Natural killer cell treated with Interleukin-12 subunit alpha and Interleukin-12 subunit beta and Interleukin-15 and Interleukin-18, amount 100 ng/mL, for 72 hours (primary cell): Measurements from ENCODE around the gene SLAMF7. TPM values are rescaled to one million over a fixed set of nuclear protein-coding genes. Genes with fewer than 3 reads are reported as not detected.
"Not testable (repeated sequence)": the region's sequence is repeated elsewhere in the genome, so short reads cannot be mapped to it uniquely, and the experiment has no call there.

Experiments
- ATAC-seq, 2 donors: fragments of 150-1000 bp; cut with Tn5 transposase in 1 of 2; sonication (Bioruptor Pico), chemical (Tn5 transposase) in 1 of 2; 2 replicates each; pipeline ENCODE4 v1.10.0; 2021
- DNase-seq: peaks from one replicate; pipeline ENCODE4 v3.0.0; 2022; ENCODE audit warnings: low spot score
- H3K27ac Mint-ChIP-seq, 2 donors: 1 replicate in 1 of 2; 2 replicates in 1 of 2; pipeline ENCODE4 v1.8.0; 2022; ENCODE audit warnings: mixed read lengths in 2 of 2, mild to moderate bottlenecking in 1 of 2, moderate library complexity in 1 of 2
- H3K27me3 Mint-ChIP-seq, 2 donors: 1 replicate in 1 of 2; 2 replicates in 1 of 2; pipeline ENCODE4 v1.8.0; 2022; ENCODE audit warnings: mixed read lengths in 2 of 2
- H3K36me3 Mint-ChIP-seq: one replicate; pipeline ENCODE4 v1.8.0; 2022; ENCODE audit warnings: mixed read lengths
- H3K4me1 Mint-ChIP-seq, 2 donors: 1 replicate in 1 of 2; 2 replicates in 1 of 2; pipeline ENCODE4 v1.8.0; 2022; ENCODE audit warnings: low read depth in 2 of 2, mixed read lengths in 2 of 2, mild to moderate bottlenecking in 1 of 2
- H3K4me3 Mint-ChIP-seq: one replicate; pipeline ENCODE4 v1.8.0; 2022; ENCODE audit warnings: mixed read lengths
- H3K9me3 Mint-ChIP-seq: 2 replicates; pipeline ENCODE4 v1.8.0; 2022; ENCODE audit warnings: mixed read lengths
- total RNA-seq, 2 donors: library from RNA; stranded (reverse); gene quantifications; one replicate each; pipeline ENCODE4 v1.2.3, GENCODE V29; 2022

The SLAMF7 gene
- total RNA-seq, 2 donors from 2014 or later = 677 to 1,669 TPM

- H3K27me3 Mint-ChIP-seq = peaks cover 0 to 1% of the 10 kb centered on the region in 2 donors
- no peak overlapping the region for H3K27ac Mint-ChIP-seq
- no peaks in the 10 kb centered on the region for H3K9me3 Mint-ChIP-seq
- H3K4me1 Mint-ChIP-seq = peaks cover 29 to 37% of the 10 kb centered on the region in 2 donors
- ATAC-seq = no peak
- no peak overlapping the region for H3K4me3 Mint-ChIP-seq
- no peak for DNase-seq
- no peaks in the 10 kb centered on the region for H3K36me3 Mint-ChIP-seq
Measured at GRCh38 chr1:160779626-160780397, 40.8 kb downstream of the SLAMF7 start.

DNA sequence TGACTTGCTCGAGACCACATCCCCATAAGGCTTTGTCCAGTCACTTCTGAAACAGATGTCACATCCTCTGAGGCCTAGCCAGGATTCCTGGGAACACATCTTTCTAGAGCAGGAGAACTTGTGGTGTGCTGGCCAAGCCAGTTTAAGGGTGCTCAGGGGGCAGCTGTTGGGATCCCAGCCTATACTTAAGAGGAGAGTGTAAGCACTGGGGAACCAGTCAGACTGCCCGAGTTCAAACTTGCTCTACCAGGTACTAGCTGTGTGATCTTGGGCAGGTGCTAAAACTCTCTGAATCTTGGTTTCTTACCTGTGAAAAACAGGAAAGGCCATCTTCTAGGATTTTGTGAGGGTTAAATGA lies 41.3 kb downstream of the SLAMF7 start:
- peaks cover 0 to 2% of the 10 kb centered on the region in 2 donors for H3K27me3 Mint-ChIP-seq
- no peak for DNase-seq
- no peak overlapping the region for H3K27ac Mint-ChIP-seq
- no peaks in the 10 kb centered on the region for H3K36me3 Mint-ChIP-seq
- H3K4me1 Mint-ChIP-seq = peaks cover 23 to 32% of the 10 kb centered on the region in 2 donors
- ATAC-seq = no peak
- no peaks in the 10 kb centered on the region for H3K9me3 Mint-ChIP-seq
- no peak overlapping the region for H3K4me3 Mint-ChIP-seq

GRCh38 chr1:160781186-160781766 lies 42.2 kb downstream of the SLAMF7 start:
- peak overlapping the region; percentile 66 for H3K4me3 Mint-ChIP-seq
- DNase-seq = no peak
- no peaks in the 10 kb centered on the region for H3K9me3 Mint-ChIP-seq
- ATAC-seq = no peak
- peaks cover 21 to 23% of the 10 kb centered on the region in 2 donors for H3K4me1 Mint-ChIP-seq
- H3K27ac Mint-ChIP-seq = peak overlapping the region; percentile 78 to 89
- no peaks in the 10 kb centered on the region for H3K36me3 Mint-ChIP-seq
- peaks cover 0 to 2% of the 10 kb centered on the region in 2 donors for H3K27me3 Mint-ChIP-seq

DNA sequence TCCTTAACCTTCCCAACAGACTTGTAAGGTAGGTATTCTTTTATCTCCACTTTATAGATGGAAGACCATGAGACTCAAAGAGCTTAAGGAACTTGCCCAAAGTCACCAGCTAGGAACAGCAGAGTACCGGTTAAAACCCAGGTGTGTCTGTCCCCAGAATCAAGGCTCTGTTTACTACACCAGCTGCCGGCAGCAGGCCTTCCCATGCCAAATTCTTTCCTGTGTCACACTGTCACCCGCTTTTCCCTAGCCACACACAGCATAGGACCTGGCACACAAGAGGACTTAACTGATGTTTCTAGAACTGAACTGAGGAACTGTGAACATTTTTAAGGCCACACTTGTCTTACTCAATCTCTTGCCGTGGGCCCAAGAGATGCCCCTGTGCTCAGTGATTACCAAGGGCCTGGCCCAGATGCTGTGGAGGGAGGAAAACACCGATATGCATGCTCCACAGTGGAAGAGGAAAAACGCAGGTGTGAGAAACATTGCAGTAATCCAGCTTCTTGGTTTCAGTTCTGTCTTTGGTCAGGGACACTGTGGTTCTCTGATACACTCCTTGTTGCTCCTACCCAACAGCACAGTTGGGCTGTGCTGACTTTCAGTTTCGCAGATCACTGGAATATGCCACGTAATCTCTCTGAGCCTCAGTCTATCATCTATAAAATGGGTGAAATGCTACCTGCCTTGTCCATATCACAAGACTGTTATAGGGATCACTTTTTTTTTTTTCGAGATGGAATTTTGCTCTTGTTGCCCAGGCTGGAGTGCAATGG lies 43.1 kb downstream of the SLAMF7 start:
- H3K27ac Mint-ChIP-seq = peak overlapping the region; percentile 78 to 89
- peaks cover 0 to 2% of the 10 kb centered on the region in 2 donors for H3K27me3 Mint-ChIP-seq
- ATAC-seq (peak; percentile 95), DNase-seq (no peak)
- H3K9me3 Mint-ChIP-seq = no peaks in the 10 kb centered on the region
- no peaks in the 10 kb centered on the region for H3K36me3 Mint-ChIP-seq
- H3K4me3 Mint-ChIP-seq = peak overlapping the region; percentile 66
- peaks cover 19 to 21% of the 10 kb centered on the region in 2 donors for H3K4me1 Mint-ChIP-seq

DNA sequence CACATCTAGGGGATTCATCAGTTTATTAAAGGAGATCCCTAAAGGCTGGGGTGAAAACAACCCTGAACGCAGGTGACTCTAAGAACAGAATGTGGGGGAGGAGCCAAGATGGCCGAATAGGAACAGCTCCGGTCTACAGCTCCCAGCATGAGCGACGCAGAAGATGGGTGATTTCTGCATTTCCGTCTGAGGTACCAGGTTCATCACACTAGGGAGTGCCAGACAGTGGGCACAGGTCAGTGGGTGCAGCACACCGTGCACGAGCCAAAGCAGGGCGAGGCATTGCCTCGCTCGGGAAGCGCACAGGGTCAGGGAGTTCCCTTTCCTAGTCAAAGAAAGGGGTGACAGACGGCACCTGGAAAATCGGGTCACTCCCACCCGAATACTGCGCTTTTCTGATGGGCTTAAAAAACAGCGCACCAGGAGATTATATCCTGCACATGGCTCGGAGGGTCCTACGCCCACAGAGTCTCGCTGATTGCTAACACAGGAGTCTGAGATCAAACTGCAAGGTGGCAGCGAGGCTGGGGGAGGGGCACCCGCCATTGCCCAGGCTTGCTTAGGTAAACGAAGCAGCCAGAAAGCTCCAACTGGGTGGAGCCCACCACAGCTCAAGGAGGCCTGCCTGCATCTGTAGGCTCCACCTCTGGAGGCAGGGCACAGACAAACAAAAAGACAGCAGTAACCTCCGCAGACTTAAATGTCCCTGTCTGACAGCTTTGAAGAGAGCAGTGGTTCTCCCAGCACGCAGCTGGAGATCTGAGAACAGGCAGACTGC lies 44.1 kb downstream of the SLAMF7 start:
- not testable (repeated sequence) for H3K36me3 Mint-ChIP-seq, H3K4me3 Mint-ChIP-seq, H3K9me3 Mint-ChIP-seq, ATAC-seq, H3K27me3 Mint-ChIP-seq, DNase-seq
- Mint-ChIP-seq H3K4me1 (peaks cover 12 to 15% of the 10 kb centered on the region in 2 donors), H3K27ac (peak overlapping the region; percentile 78 to 89)

DNA sequence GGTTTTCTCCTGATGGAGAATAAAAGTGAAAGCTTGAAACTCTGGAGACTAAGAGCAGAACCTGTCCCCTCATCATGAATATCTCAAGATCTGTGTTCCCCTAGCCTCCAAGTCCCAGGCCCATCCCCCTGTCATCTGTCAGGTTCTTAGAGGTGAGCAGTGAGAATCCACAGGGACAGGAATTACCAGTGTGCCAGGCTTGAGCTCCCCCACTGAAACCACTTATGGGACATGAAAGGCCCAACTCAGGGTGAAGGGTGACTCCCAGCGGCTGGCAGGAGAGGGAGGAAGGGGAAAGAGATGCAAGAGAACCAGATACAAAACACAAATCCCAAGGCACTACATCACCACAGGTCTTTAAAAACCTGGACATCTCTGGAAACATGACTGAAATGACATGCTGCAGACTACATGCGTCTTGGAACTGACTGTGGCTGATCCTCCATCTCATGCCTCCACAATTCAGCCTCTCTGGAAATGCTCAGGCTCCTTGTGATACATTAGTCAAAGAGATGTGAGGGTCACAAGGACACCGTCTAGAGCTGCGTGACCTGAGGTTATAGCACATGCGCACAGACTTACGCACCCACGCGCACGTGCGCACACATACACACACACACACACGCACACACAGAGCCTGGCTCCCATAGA lies 50.1 kb downstream of the SLAMF7 start:
- DNase-seq (no peak), ATAC-seq (no peak)
- peaks cover 2 to 6% of the 10 kb centered on the region in 2 donors for H3K4me1 Mint-ChIP-seq
- peaks cover 0 to 2% of the 10 kb centered on the region in 2 donors for H3K27me3 Mint-ChIP-seq
- H3K36me3 Mint-ChIP-seq = no peaks in the 10 kb centered on the region
- no peaks in the 10 kb centered on the region for H3K9me3 Mint-ChIP-seq
- no peak overlapping the region for H3K27ac Mint-ChIP-seq
- no peak overlapping the region for H3K4me3 Mint-ChIP-seq

DNA sequence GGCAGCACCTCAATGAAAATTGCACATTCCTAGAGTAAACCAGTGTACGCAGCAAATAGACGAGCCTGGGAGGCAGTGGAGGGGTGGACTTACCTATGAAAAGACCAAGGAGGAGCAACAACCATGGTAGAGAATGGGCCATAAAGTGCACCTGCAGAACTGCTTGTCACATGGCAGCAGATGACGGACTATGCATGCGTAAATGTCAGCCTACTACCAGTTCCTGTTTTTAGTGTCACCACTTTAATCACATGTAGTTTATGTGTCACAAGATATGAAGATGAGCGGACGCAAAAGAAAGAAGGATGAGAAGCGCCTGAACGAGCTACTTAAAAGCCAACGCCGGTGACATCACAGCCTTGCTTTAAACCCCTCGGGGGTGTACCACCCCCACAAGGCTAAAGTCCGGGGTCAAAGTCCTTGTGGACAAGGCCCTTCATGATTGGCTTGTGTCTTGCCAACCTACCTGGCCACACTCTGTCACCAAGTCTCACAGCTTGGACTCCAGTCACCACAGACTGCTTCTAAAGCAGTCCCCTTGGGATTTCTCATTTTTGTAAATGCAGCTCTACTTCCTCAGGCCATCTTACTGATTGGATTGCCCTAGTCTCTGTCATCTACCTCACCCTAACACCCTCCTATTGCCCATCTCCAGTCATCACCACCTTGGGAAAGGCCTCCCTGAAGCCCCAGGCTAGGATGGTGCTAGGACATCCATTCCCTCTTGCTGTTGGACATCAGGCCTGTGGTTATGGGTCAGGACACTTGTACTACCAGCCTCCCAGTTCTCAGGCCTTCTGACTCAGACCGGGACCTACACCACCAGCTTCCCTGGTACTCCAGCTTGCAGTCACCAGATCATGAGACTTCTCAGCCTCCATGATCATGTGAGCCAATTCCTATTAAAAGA lies 50.9 kb downstream of the SLAMF7 start:
- no peak overlapping the region for H3K4me3 Mint-ChIP-seq
- H3K27me3 Mint-ChIP-seq = peaks cover 0 to 2% of the 10 kb centered on the region in 2 donors
- ATAC-seq (peak; percentile 20 to 28), DNase-seq (no peak)
- H3K4me1 Mint-ChIP-seq = peaks cover 9 to 11% of the 10 kb centered on the region in 2 donors
- no peaks in the 10 kb centered on the region for H3K36me3 Mint-ChIP-seq
- peak overlapping the region in 1 of 2 donors; percentile 51 for H3K27ac Mint-ChIP-seq
- no peaks in the 10 kb centered on the region for H3K9me3 Mint-ChIP-seq

GRCh38 chr1:160794376-160794775 lies 55.3 kb downstream of the SLAMF7 start:
- no peak for DNase-seq
- H3K27me3 Mint-ChIP-seq = no peaks in the 10 kb centered on the region
- H3K4me1 Mint-ChIP-seq = peaks cover 51 to 52% of the 10 kb centered on the region in 2 donors
- H3K27ac Mint-ChIP-seq = peak overlapping the region in 1 of 2 donors; percentile 80
- no peaks in the 10 kb centered on the region for H3K9me3 Mint-ChIP-seq
- ATAC-seq = no peak
- H3K4me3 Mint-ChIP-seq = no peak overlapping the region
- no peaks in the 10 kb centered on the region for H3K36me3 Mint-ChIP-seq

DNA sequence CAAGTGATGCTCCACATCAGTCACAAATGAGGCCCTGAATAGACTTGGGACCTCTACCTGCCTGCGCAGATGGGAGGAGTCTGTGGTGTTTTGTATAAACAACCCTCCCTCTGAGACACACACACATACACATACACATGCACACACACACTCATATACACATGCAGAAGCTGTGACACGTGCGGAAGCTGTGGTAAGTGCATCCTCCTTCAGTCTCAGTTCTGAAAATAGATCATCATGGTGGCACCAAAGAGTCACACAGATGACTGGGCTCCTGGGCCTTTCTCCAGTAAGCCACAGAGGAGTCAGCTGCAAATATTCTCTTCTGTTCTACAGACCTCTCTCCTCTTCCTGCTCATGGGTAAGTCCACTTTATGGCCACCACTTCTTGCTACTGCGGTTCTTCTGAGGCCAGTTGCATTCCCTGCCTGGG lies 56.9 kb downstream of the SLAMF7 start, which contains the start of gene LY9:
LY9 (plus strand) TSS at position 224 of the 433 bp plus-strand sequence; CDS start at position 238, 14 bp downstream.
- Mint-ChIP-seq H3K4me1 (peaks cover 63 to 66% of the 10 kb centered on the region in 2 donors), H3K27me3 (no peaks in the 10 kb centered on the region), H3K9me3 (no peaks in the 10 kb centered on the region), H3K36me3 (no peaks in the 10 kb centered on the region), H3K27ac (peak within 1 kb of the TSS; percentile 65 to 88), H3K4me3 (peak within 1 kb of the TSS; percentile 81)
- ATAC-seq (peak; percentile 90 to 95), DNase-seq (peak; percentile 83)

- Mint-ChIP-seq H3K27me3 (no peaks in the 10 kb centered on the region), H3K4me1 (peaks cover 71 to 74% of the 10 kb centered on the region in 2 donors), H3K4me3 (peak overlapping the region; percentile 81), H3K9me3 (no peaks in the 10 kb centered on the region), H3K36me3 (no peaks in the 10 kb centered on the region), H3K27ac (peak overlapping the region; percentile 65 to 88)
- ATAC-seq (no peak), DNase-seq (no peak)
Measured at GRCh38 chr1:160797271-160797709, 58.2 kb downstream of the SLAMF7 start.

GRCh38 chr1:160797861-160798273 lies 58.8 kb downstream of the SLAMF7 start:
- H3K27ac Mint-ChIP-seq = peak overlapping the region; percentile 65 to 88
- DNase-seq (peak; percentile 79), ATAC-seq (peak; percentile 78 to 85)
- H3K36me3 Mint-ChIP-seq = no peaks in the 10 kb centered on the region
- H3K27me3 Mint-ChIP-seq = no peaks in the 10 kb centered on the region
- no peaks in the 10 kb centered on the region for H3K9me3 Mint-ChIP-seq
- peaks cover 74 to 78% of the 10 kb centered on the region in 2 donors for H3K4me1 Mint-ChIP-seq
- H3K4me3 Mint-ChIP-seq = peak overlapping the region; percentile 81

- peak overlapping the region; percentile 65 to 88 for H3K27ac Mint-ChIP-seq
- ATAC-seq (no peak), DNase-seq (no peak)
- no peaks in the 10 kb centered on the region for H3K27me3 Mint-ChIP-seq
- peak overlapping the region; percentile 22 for H3K4me3 Mint-ChIP-seq
- no peaks in the 10 kb centered on the region for H3K9me3 Mint-ChIP-seq
- H3K36me3 Mint-ChIP-seq = no peaks in the 10 kb centered on the region
- H3K4me1 Mint-ChIP-seq = peaks cover 74 to 78% of the 10 kb centered on the region in 2 donors
Measured at GRCh38 chr1:160798439-160798838, 59.4 kb downstream of the SLAMF7 start.
